Measurements from ENCODE around the gene C2CD4D.
A peak's percentile ranks its signal among the peaks of the same experiment; 100 is the strongest.

Gene C2CD4D

GRCh38 chr1:151814971-151815545 is 24.6 kb downstream of the C2CD4D start:
- Histone ChIP-seq H3K27me3 (replicated peaks; ENCODE audit: insufficient read depth, low read length) (no peaks in the 10 kb centered on the region), H3K4me1 (ENCODE audit: low read length) (peaks cover 41% of the 10 kb centered on the region), H3K4me2 (ENCODE audit: low read depth, low read length) (peak overlapping the region; percentile 68), H3K9me3 (replicated peaks; ENCODE audit: insufficient read depth, low read length) (no peaks in the 10 kb centered on the region), H3K27ac (ENCODE audit: low read length) (peak overlapping the region; percentile 60), H3K4me3 (ENCODE audit: low read length) (peak overlapping the region; percentile 7; the same call in 1 of the 2 replicates), H2AFZ (ENCODE audit: low read length) (peak overlapping the region; percentile 67), H3K9me2 (replicated peaks; ENCODE audit: insufficient read depth, low read length) (no peaks in the 10 kb centered on the region), H3K9ac (ENCODE audit: low read length) (peak overlapping the region; percentile 57), H3K79me2 (ENCODE audit: low read length) (no peaks in the 10 kb centered on the region), H3F3A (ENCODE audit: insufficient read depth, low read length) (no peaks in the 10 kb centered on the region; the same call in 1 of the 2 replicates), H4K20me1 (ENCODE audit: insufficient read depth, low read length) (no peaks in the 10 kb centered on the region), H3K36me3 (replicated peaks; ENCODE audit: insufficient read depth, low read length) (no peaks in the 10 kb centered on the region)
- TF ChIP-seq CTCF (IDR thresholded peaks at IDR 0.05; ENCODE audit: low read length) (no peak), EZH2phosphoT487 (IDR thresholded peaks at IDR 0.05; ENCODE audit: low read length) (no peak), EZH2 (optimal IDR thresholded peaks at IDR 0.05; ENCODE audit: low read depth, low read length) (no peak)
- no peak for DNase-seq

GRCh38 chr1:151814426-151814825 is 25.2 kb downstream of the C2CD4D start:
- Histone ChIP-seq H3K4me1 (ENCODE audit: low read length) (peaks cover 36% of the 10 kb centered on the region), H2AFZ (ENCODE audit: low read length) (no peak overlapping the region), H3K9ac (ENCODE audit: low read length) (no peak overlapping the region), H3K36me3 (replicated peaks; ENCODE audit: insufficient read depth, low read length) (no peaks in the 10 kb centered on the region), H3K9me2 (replicated peaks; ENCODE audit: insufficient read depth, low read length) (no peaks in the 10 kb centered on the region), H4K20me1 (ENCODE audit: insufficient read depth, low read length) (no peaks in the 10 kb centered on the region), H3K27ac (ENCODE audit: low read length) (no peak overlapping the region), H3K4me3 (ENCODE audit: low read length) (no peak overlapping the region), H3K4me2 (ENCODE audit: low read depth, low read length) (no peak overlapping the region), H3K9me3 (replicated peaks; ENCODE audit: insufficient read depth, low read length) (no peaks in the 10 kb centered on the region), H3F3A (ENCODE audit: insufficient read depth, low read length) (no peaks in the 10 kb centered on the region; the same call in 1 of the 2 replicates), H3K79me2 (ENCODE audit: low read length) (no peaks in the 10 kb centered on the region), H3K27me3 (replicated peaks; ENCODE audit: insufficient read depth, low read length) (no peaks in the 10 kb centered on the region)
- DNase-seq: no peak
- TF ChIP-seq CTCF (IDR thresholded peaks at IDR 0.05; ENCODE audit: low read length): no peak

- H3K9me2 ChIP-seq (replicated peaks; ENCODE audit: insufficient read depth, low read length): no peaks in the 10 kb centered on the region
Measured at GRCh38 chr1:151813271-151813977, 26.2 kb downstream of the C2CD4D start.

More at GRCh38 chr1:151813271-151813977, 26.2 kb downstream of the C2CD4D start:
- Histone ChIP-seq H3K79me2 (ENCODE audit: low read length) (no peaks in the 10 kb centered on the region), H3K27me3 (replicated peaks; ENCODE audit: insufficient read depth, low read length) (no peaks in the 10 kb centered on the region), H3K4me2 (ENCODE audit: low read depth, low read length) (no peak overlapping the region), H3K27ac (ENCODE audit: low read length) (no peak overlapping the region), H3K36me3 (replicated peaks; ENCODE audit: insufficient read depth, low read length) (no peaks in the 10 kb centered on the region), H3K9ac (ENCODE audit: low read length) (no peak overlapping the region), H4K20me1 (ENCODE audit: insufficient read depth, low read length) (no peaks in the 10 kb centered on the region), H3K4me3 (ENCODE audit: low read length) (no peak overlapping the region), H3F3A (ENCODE audit: insufficient read depth, low read length) (no peaks in the 10 kb centered on the region; the same call in 1 of the 2 replicates), H3K9me3 (replicated peaks; ENCODE audit: insufficient read depth, low read length) (no peaks in the 10 kb centered on the region), H2AFZ (ENCODE audit: low read length) (no peak overlapping the region), H3K4me1 (ENCODE audit: low read length) (peaks cover 36% of the 10 kb centered on the region)
- TF ChIP-seq EZH2phosphoT487 (IDR thresholded peaks at IDR 0.05; ENCODE audit: low read length): no peak
- no peak for TF ChIP-seq EZH2 (optimal IDR thresholded peaks at IDR 0.05; ENCODE audit: low read depth, low read length)
- TF ChIP-seq CTCF (IDR thresholded peaks at IDR 0.05; ENCODE audit: low read length): no peak
- DNase-seq: no peak

Measured in MM.1S (cell line).